HK-2 (cell line): ENCODE data around the gene PRKCH.

ENCODE experiments used
- DNase-seq: peaks from one replicate; pipeline ENCODE4 v3.0.0-alpha.2; 2018; ENCODE audit not compliant: unreplicated experiment

PRKCH gene

DNA sequence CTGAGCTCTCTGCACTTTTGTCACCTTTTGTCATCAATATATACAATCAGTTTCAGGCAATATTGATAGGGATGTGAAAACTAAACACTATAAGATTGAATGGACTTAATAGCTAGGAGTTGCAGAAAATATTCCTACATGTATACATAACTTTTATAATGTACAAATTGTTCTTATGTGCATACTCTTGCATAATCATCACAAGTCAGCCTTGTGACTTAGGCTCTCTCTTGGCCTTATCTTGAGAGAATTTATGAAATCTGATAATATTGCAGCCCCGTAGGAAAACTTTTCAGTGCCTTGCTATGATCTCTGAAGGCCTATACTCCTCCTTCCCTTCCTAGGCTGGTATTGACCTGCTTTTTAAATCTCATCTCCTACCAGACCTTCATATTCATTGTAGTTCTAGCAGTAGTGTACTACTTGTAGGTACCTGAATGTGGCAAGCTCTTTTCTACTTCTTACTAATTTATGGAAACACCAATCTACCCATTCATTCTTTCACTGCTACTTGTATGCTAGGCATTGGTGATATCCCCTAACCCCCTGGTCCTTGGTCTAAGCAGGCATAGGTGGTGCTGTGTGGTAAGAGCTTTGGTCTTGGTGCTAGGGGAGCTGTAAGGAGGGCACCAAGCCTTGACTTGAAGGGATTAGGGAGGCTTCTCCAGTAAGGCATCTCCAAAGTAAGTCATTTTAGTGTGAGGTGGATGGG, 100.0 kb downstream of the PRKCH start:
- no peak for DNase-seq

DNA sequence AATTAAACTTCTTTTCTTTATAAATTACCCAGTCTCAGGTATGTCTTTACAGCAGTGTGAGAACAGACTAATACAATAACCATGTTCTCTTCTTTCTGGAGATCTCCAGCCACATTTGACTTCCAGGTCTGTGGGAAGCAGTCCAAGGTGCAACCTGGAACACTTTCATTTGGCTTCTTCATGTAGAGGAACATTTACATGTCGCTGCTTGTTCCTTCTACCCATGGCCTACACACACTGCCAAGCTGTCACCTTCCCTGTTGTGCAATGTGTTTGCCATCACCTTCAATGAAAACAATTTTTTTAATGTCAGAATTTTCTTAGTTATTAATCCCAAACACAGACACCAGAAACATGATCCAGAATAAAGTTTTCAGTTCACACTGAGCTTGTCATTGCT, 104.7 kb downstream of the PRKCH start:
- DNase-seq: no peak

GRCh38 chr14:61428261-61428660, 106.9 kb downstream of the PRKCH start:
- DNase-seq: no peak

- no peak for DNase-seq
Observed at GRCh38 chr14:61429316-61429715, 107.9 kb downstream of the PRKCH start.

DNA sequence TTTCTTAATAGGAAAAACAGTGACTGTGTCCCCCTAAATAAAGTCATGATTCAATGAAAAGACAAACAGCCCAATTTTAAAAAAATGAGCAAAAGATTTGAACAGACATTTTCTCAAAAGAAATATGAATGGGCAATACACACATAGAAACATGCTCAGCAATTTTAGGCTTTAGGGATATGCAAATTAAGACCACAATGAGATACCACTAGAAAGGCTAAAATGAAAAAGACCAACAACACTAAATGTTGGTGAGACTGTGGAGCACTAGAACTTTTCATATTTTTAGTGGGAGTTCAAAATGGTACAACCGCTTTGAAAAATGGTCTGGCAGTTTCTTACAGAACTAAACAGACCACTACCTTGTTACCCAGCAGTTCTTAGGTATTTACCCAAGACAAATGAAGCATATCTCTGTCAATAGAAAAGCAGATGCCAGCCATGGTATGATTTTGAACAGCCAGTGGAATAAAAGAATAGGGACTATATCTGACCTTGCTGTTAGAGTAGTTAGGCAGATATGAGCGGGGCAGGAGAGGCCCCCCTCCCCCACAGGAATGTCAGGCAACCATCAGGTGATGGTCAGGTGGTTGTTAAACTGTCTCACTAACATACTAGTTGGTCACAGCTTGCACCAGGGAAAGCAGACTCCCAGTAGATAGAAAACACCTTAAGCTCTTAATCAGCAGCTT, 108.8 kb downstream of the PRKCH start:
- no peak for DNase-seq

DNA sequence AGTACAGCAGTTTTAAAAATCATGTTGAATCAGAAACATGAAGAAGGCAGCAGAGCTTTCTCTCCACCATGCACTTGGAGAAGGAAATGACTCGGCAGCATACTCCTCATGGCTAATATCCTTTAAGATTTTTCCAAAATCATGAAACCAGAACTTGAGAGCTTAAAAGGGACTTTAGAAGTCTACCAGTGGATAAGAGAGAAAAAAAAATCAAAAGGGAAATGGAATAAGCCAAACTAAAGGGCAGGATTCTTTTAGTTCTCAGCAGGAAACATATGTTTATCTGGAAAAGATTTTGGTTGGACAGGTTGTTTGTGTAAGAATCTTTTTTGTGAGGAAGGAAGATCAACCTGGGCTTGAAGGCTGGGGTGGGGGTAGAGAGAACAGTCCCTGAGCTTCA, 111.8 kb downstream of the PRKCH start:
- no peak for DNase-seq

GRCh38 chr14:61433828-61434227, 112.4 kb downstream of the PRKCH start:
- no peak for DNase-seq

DNA sequence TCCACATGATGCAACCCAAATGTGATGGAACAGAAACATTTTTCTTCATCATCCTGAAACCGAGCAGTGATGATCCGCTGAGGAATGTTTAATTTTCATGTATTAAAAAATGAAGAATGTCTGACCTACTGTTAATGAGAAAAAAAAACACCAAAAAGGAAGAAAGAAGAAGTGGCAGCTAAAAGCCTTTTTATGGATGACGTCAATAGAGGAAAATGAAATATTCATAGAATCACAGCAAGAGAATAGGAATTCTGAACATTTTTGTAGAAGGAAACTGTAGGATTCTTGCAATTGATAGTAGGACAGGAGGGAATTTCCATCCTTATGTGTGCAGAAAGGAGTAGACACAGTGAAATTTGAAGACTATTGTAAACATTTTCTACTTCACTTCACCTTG, 112.9 kb downstream of the PRKCH start:
- no peak for DNase-seq

GRCh38 chr14:61435563-61436337, 114.4 kb downstream of the PRKCH start:
- DNase-seq: no peak

- no peak for DNase-seq
Observed at GRCh38 chr14:61437381-61437780, 116.0 kb downstream of the PRKCH start.

DNA sequence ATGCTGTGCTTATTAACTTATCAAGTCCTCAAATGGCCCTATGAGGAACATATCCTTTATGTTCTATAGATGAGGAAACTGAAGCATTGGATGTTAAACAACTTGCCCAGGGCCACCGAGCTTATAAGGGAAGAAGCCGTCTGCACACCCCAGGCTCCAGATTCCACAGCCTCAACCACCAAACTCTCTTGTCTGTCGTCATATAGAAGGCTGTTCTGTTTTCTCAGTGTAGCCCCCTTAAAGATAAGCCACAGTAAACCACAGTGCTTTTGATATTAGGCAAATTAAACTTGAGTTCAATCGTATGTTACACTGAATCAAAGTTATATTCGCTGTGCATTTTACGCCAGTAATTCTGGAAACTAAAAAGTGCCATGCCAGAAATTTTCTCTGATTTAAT, 116.7 kb downstream of the PRKCH start:
- no peak for DNase-seq

DNA sequence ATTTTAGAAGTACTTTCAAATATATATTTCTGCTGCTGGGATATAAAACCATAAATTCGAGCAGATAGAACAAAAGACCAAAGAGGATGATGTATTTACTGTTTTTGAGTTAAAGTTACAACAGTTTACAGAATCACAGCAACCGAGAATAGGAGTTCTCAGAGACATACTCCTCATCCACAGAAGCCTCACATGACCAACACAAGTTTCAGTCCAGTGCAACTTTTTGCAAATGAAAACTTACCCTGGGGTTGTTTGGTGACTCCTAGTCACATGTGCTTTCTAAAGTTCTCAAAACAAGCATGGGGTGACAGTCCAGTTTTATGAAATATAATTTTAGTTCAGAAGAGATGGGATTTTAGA, 117.1 kb downstream of the PRKCH start:
- no peak for DNase-seq

GRCh38 chr14:61438860-61439765, 117.7 kb downstream of the PRKCH start:
- no peak for DNase-seq

GRCh38 chr14:61439779-61440418, 118.5 kb downstream of the PRKCH start:
- no peak for DNase-seq

DNA sequence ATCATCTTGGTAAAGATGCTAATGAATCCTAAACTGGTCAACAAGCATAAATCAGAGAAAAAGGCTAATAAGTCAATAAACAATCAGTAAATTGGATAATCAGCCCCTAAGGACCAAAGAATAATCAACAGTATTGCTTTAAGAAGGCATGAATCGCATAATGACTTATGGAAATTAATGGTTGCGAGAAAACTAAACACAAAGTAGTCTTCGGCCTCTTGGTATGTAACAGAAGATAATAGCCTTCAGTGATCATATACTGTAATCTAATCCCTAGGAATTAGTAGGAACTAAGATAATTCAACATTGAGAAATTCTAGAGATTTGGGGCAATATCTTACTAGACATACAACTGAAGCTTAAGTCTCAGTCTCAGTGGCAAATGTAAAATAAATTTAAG, 122.1 kb downstream of the PRKCH start:
- DNase-seq: no peak

- no peak for DNase-seq
Observed at GRCh38 chr14:61444215-61444768, 122.9 kb downstream of the PRKCH start.

GRCh38 chr14:61451491-61451890, 130.1 kb downstream of the PRKCH start:
- no peak for DNase-seq

GRCh38 chr14:61451891-61452400, 130.6 kb downstream of the PRKCH start:
- no peak for DNase-seq

- DNase-seq: no peak
Observed at GRCh38 chr14:61452452-61452851, 131.1 kb downstream of the PRKCH start.

GRCh38 chr14:61453103-61453767, 131.9 kb downstream of the PRKCH start:
- no peak for DNase-seq
